ENCODE measurements around the gene PDSS1. TPM values are rescaled to one million over a fixed set of nuclear protein-coding genes. Genes with fewer than 3 reads are reported as not detected.
"Not testable (repeated sequence)": the region's sequence is repeated elsewhere in the genome, so short reads cannot be mapped to it uniquely, and the experiment has no call there.

PDSS1 gene
- total RNA-seq, 1 experiment from 2014 or later: 18.4 TPM

GRCh38 chr10:26684667-26685264 is 12.7 kb upstream of the PDSS1 start:
- H3K79me1 ChIP-seq (ENCODE audit: insufficient read depth, low read depth, low read length, poor library complexity, severe bottlenecking); H3K36me3 Mint-ChIP-seq (ENCODE audit: insufficient read depth in 1 of 3, low read depth in 3 of 3); DNase-seq; H2BK5ac ChIP-seq (ENCODE audit: insufficient read length, low read length); H3K27ac Mint-ChIP-seq; H4K5ac ChIP-seq (ENCODE audit: insufficient read length, low read depth, low read length); H2BK15ac ChIP-seq (ENCODE audit: low read depth, low read length); H3K23me2 ChIP-seq (ENCODE audit: insufficient read length, low read depth, low read length, poor library complexity, severe bottlenecking); H3K27ac ChIP-seq (ENCODE audit: insufficient read length, low read depth, low read length); H3K14ac ChIP-seq (ENCODE audit: insufficient read depth, low read length); H3K79me2 ChIP-seq (ENCODE audit: insufficient read depth, low read length); H2AFZ ChIP-seq (ENCODE audit: low read length); H2BK120ac ChIP-seq (ENCODE audit: low read depth, low read length, poor library complexity, severe bottlenecking); H3K4me3 Mint-ChIP-seq; H3K23ac ChIP-seq (ENCODE audit: insufficient read length, low read depth, low read length); H3K56ac ChIP-seq (ENCODE audit: insufficient read length, low read depth, low read length); H2AK5ac ChIP-seq (ENCODE audit: insufficient read length, low read length); H3K27me3 ChIP-seq (ENCODE audit: insufficient read depth, low read length); H3K4me2 ChIP-seq (ENCODE audit: insufficient read depth, insufficient read length, low read length); H3K4me1 Mint-ChIP-seq; H3K9me3 ChIP-seq (ENCODE audit: control insufficient read depth, low read depth, low read length); H3K18ac ChIP-seq (ENCODE audit: insufficient read length, low read depth, low read length); H3K4ac ChIP-seq (ENCODE audit: low read depth, low read length); H4K91ac ChIP-seq (ENCODE audit: insufficient read length, low read depth, low read length); H2BK12ac ChIP-seq (ENCODE audit: insufficient read length, low read depth, low read length); H3K9me3 Mint-ChIP-seq; H3K4me1 ChIP-seq (ENCODE audit: insufficient read depth, low read length); H4K20me1 ChIP-seq (ENCODE audit: control insufficient read depth, insufficient read depth, insufficient read length); H4K8ac ChIP-seq (replicated peaks; ENCODE audit: insufficient read length, low read depth, low read length); H3K9ac ChIP-seq (ENCODE audit: extremely low read depth, insufficient read length, low read length); H2BK20ac ChIP-seq (ENCODE audit: low read depth, low read length, poor library complexity, severe bottlenecking); H3K27me3 Mint-ChIP-seq (ENCODE audit: low read depth); H3T11ph ChIP-seq (ENCODE audit: low read length): not testable (repeated sequence)
- TF ChIP-seq CTCF (conservative IDR thresholded peaks at IDR 0.05): peak; percentile 74
- WGBS (ENCODE audit: extremely low coverage, insufficient read length, low lambda C conversion rate): no CpG with 5 or more reads among the region's 6 CpGs
